HCEC 1CT (cell line): ENCODE measurements around the gene NACC2.

Experiments used
- DNase-seq: peaks from one replicate; pipeline ENCODE4 v3.0.0-alpha.2; 2017

The NACC2 gene

DNA sequence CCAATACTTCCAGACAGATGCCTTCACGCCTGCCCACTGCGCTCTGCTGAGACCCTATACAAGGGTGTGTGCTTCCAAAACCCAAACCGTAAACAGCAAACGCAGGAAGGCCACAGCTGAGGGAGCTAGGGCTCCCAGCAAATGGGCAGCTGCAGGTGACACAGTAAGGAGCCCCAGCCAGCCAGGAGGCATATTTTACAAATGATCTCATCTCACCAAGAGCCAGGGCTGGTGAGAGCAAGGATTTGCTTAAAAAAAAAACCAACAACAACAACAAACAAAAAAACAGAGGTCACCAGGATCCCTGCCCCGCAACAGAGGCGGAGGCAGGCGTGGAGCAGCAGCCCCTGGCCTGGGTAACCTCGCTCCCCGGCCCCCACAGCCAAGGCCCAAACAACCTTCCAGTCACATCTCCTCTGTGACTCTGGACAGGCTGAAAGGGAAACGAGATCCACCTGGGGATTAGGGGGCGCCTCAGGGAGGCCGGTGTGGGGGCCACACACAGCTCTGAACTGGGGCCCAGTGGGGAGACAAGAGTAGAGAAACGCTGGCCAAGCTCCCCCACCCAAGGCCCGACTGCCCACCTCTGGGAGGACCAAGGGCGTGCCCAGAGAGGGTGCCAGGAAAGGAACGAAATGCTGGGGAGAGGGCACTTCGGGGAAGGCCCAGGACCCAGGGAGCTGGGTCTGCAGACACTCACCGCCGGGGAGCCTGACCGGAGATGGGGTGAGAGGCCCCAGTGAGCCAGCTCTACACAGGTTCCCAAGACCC, 3.3 kb downstream of the NACC2 start:
- no peak for DNase-seq

DNA sequence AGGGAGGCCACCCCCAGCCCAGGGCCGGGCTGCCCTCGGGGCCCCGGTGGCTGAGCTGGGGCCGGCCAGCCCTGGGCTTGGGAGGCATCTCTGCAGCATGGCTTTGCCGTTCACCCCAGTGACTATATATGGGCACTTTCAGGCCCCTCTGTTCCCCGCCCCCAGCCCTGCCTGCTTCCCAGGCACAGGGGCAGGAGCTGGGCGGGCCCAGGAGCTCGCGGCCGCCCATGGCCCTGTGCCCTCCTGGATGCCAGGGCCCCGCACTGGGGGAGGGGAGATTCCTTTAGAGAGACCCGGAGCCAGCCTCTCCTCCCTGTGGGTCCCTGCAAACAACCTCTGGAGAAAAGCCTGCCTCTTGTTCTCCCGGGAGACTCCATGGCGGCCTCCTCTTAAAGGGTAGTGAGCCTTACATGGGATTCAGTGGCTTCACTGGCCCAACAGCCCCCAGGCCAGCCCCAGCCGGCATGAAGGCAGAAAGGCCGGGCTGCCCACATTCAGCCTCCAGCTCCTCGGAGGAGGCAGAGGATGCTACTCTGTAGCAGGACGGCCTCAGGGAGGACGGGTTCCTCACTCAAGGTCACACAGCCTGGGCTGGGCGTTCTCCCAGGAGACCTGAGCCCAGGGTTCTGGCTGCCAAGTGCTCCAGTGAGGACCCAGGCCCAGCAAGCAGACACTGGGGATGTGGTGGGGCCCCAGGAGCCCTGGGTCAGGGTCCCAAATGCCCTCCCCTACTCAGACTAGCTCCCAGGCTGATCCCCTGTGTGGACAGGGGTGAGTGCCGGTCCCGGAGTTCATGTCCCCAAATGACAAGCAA, 4.1 kb downstream of the NACC2 start:
- DNase-seq: no peak

DNA sequence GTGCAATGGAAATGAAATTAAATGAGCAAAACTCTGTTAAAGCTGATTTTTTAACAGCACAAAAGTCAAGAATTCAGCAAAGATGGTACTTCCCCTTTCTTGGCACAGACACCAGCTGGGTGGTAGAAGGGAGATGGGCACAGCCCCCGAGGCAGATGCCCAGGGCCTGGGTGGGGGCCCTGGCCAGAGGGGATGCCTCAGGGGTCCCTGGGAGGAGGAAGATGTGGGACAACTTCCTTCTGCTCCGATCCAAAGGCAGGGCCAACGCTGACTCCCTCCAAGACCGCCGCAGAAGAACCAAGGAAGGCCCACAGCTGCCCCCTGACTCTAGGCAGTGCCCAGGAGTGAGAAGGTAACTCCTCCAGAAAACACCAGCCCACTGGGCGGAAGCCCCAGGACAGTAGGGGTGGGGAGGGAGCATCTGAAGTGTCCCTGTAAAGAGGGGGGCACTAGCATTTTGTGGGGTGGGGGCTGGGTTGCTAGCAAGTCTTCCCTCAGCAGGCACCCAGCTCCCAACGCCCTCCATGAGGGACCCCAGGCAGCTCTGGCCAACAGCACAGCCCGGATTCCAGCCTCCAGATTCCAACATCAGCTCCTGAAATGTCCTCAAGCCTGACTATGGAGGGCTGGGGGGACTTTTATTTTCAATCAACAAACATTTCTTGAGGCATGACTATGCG, 4.9 kb downstream of the NACC2 start:
- DNase-seq: no peak

DNA sequence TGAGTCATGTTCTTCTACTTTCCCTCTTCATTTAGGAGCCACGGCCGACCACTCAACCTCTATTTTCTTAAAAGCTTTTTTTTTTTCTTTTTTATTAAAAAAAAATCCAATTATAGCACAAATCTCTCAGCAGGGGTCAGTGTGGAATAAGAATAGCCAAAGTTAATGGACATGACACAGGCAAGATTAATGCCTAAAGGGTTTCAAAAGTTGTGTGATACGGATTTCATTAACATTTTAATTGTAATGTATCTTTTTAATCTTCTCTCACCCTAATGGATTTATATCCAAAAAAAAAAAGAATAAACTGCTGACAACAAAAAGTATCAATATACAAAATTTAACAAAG, 5.4 kb downstream of the NACC2 start:
- peak; percentile 47 for DNase-seq

DNA sequence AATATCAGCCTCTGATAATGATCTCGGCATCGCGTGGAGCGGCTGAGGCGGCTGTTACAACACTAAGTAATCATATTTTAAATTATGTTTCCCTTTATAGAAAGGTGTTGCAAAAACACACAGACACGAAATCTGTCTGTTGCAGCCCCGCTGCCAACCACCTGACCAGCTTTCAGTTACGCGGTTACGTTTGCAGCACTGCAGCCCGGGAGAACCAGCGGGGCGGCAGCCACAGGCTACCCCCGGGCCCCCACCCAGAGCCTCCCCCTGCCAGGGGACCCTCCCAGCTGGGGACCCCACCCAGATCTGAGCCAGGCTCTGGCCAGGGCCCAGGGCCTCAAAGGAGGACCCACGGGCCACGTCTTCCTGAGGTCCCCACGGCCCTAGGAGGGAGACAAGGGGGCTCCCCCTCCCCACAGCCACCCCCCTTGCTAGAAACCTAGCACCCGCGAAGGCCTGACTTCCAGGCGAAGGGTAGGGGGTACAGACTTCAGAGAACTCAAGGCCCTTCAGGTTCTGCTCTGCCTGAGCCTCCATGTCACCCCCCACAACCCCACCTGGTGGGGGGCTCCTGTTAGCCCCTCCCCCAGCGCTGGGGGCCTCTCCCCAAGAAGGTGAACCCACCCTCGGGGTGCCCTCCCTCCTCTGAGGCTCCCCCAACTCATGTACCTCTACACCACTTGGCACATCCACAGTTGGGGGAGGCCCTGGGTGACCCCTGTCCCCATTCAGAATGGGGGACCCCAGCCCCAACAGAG, 6.0 kb downstream of the NACC2 start:
- DNase-seq: no peak

DNA sequence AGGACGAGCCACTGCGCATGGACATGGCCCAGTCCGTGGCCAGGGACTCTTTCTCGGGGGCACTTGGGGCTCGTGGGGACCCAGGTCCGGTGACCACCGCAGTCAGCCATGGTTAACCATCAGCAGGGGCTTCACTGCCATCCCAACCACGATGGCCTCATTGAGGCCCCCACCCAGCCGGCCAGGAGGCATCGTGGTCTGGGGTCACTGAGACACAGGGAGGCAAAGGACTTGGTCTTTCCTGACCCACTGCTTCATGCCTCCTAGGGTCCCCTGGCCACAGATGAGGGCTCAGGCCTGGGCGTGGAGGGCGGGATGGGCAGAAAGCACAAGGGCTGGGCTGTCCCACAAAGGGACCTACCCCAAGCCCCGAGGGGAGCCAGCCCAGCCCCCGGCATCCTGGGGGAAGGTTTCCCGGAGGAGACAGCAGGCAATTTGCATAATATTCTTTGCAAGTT, 6.6 kb downstream of the NACC2 start:
- no peak for DNase-seq

DNA sequence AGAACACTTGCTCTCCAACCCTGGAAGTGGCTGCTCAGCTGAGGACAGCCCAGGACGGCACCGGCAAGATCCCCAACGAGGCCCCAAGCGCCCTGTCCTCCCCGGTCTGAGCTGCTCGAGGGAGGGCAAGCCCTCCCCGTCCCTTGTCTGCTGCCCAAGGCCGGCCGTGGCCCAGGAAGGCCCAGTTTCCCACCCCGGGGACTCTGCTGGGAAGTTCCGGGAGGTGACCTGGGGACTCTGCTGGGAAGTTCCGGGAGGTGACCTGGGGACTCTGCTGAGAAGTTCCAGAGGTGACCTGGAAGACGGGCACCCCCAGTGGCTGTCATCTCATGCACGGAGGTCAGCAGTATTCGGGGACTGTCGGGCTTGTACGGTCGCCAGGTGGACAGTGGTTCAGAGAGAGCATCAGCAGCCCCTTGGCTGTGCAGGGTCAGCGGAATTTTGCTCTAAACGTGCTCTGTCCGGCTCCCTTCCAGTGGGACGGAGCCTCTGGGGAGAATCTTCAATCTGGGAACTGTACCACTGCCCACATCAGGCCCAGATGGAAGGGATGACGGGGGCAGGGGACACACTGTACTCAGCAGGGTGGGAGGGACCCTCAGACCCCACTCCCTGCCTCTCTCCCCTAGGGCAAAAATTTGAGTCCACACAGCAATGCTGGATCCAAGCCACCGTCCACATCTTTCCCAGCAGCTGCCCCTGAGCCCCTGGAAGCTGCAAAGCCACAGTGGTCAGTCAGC, 7.2 kb downstream of the NACC2 start:
- DNase-seq: no peak

DNA sequence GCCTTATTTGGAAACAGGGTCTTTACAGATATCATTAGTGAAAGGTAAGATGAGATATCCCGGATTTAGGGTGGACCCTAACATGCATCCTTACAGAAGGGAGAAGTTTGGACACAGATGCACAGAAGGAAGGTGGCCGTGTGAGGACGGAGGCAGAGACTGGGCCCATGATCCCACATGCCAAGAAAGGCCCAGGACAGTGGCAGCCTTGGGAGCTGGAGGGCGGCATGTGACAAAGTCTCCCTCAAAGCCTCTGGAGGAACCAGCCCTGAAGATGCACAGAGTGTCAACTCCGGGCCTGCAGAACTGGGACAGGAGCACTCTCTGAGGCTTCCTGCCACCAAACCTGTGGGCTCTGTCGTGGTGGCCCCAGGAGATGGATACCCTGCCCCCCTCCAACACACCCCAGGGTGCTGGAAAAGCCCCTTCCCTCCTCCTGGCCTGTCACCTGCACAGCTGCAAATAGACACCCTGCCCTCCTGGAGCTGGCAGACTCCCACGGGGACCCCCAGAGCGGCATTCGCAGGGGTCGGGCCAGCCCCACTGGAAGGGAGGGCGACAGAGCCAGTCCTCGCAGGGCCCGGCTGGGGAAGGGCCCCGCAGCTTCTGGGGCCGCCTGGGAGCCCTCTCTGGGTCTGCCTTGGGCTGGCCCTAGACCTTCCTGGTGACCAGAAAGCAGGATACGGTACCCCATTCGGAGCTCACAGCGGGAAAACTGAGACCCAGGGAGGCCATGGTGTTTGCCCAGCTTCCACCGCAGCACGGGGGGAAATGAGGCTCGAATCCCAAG, 7.9 kb downstream of the NACC2 start:
- no peak for DNase-seq

DNA sequence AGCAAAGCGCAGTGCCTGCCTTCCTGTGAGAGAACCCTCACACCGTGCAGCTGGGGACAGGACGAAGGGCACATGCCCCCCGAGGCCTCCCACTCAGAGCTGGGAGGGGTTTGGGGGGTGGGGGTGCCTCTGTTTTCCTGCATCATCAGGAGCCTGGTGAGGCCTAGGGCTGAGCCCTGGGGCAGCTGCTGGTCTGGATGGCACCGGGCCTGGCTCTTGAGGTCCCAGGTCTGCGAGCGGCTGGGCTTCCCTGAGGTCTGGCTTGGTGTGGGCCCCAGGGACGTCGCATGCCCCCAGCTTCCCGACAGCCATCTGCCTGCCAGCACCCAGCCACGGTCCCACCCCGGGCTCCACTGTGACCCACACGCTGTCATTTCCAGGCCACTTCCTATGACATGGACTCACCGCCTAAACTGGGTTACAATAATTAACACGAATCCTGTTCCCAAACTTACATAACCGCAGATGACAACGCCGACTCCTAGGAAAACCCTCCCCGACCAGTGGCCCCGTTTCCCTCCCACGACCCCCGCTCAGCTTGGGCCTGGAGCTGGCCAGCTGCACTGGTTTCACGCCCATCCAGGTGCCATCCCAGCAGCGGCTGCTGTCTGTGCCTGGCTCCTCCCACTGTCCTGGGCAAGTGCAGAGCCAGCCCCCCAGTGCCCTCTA, 8.7 kb downstream of the NACC2 start:
- DNase-seq: no peak

DNA sequence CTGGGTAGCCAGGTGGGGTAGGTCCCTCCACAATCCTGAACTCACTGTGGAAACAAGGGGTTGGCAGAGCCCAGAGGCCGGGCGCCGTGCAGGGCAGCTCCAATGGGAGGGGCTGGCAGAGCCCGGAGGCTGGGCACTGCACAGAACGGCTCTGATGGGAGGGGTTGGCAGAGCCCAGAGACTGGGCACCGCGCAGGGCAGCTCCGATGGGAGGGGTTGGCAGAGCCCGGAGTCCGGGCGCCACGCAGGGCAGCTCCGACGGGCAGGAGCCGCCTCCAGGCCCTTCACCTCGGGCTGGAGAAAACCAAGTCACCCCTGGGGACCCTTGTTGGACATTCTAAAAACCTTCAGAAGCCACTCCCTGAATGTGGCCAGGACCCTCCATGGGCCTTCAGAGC, 9.3 kb downstream of the NACC2 start:
- DNase-seq: no peak

DNA sequence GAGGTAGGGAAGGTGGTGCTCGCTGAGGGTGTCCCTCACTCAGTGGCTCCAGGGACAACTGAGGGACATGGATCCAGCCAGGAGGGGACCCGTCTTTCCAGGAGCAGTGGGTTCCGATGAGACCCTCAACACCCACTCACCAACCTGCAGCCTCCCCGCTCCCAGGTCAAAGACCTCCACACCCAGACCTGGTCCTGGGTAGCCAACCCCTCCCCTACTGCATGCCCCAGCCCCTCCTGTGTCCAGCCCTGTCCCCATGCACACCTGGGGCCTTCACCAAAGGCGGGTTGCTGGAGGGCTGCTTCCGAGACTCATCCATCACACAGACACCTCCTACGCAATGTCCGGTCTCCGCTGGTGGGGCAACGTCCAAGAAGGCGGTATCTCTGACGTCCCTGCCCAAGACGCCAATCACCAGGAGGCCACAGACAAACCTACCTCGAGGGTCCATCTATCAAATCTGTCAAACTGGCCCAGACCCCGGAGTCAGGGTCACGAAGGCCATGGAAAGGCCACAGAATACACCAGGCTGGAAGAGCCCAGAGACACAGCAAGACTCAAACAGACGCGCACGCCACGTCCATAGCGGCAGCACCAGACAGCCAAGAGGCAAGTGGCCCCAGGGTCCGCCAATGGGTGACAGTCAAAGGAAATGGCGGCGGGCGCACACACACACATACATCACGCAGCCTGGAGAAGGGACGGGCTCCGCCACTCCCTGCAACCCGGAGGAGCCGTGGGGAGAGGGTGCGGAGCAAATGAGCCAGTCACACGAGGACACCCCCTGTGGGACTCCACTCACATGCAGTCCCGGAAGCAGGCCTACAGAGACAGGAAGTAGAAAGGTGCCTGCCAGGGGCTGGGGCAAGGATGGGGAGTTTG, 10.8 kb downstream of the NACC2 start:
- no peak for DNase-seq

DNA sequence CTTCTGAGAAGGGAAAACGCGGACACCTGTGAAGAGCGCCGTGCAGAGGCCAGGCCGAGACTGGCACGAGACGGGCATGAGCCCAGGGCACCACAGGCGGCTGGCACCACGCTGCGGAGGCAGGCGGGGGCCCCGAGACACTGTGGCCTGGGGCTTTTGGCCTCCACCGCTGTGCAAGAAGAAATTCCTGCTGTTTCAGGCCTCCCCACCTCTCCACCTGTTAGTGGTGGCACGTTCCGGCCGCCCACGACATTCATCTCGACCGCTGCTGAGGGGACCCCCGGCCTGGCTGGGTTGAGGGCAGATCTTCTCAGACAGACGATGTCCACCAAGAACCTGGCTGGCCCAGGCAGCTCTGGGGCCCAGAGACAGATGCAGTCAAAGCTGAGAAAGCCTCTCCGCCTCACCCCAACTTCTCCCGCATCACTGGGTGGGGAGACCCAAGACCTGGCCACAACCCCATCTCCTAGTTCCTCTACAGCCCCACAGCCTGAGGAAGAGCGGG, 11.5 kb downstream of the NACC2 start:
- DNase-seq: no peak

DNA sequence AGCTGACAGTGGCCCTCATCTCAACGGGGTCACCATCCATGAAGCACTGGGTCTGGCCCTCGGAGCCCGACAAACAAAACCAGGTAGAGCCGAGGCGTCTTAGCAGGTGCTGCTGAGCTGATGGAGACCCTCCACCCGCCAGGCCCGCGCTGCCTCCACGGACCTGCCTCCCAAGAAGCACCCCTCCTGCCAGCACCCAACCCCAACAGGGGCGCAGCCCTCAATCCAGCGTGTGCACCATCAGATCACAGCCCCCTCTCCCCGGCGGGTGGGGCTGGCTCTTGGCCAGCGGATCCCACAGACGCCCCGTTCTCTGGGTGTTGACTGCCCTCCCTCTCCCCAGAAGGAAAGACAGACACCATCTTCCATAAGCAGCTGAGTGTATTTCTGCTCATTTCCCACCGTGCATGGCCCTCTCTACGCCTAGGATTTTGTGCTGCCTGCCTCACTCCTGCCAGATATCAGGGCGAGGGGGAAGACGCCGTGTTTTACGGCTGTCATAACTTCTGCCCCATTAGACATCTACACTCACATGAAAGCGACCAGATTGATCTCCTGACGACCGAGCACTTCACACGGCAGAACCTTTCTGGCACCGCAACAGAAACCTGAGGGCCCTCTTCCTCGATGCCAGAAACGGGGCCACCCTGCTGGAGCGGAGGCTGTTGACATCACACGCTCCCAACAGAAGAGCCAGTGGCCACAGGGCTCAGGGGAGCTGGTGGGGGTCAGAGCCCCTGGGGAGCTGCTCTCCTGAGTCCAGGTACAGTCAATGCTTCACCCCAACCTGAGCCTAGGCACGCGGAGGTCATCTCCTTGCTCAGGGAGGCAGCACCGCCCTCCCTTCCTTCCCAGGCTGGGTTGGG, 12.4 kb downstream of the NACC2 start:
- DNase-seq: no peak

DNA sequence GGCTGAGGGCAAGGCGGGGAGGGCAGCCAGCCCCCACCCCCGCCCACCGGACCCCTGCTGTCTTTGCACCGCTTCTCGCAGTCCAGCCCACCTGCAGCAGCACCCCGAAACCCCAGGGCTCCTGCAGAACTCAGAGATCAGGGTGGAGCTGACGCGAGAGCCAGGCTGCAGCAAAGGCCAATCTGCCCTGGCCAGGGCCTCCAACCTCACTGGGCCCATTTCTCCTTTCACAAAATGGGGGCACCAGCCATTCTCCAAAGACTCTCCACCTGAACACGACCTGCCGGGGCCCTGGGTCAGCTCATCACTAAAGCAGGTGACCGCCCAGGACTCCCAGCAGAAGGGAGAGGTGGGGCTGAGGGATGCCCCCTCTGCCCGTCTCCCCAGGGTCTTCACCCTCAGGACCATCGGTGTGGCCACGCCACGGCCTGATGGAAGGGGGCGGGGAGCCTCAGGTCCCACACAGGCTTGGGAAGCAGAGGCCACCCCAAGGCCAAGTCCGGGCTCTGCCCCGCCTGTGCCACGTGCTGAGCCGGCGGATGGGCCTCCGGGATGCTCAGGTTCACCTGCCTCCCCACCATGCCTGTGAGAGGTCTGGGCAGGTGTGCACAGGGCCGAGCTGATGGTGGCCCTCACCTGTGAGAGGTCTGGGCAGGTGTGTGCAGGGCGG, 13.1 kb downstream of the NACC2 start:
- no peak for DNase-seq

DNA sequence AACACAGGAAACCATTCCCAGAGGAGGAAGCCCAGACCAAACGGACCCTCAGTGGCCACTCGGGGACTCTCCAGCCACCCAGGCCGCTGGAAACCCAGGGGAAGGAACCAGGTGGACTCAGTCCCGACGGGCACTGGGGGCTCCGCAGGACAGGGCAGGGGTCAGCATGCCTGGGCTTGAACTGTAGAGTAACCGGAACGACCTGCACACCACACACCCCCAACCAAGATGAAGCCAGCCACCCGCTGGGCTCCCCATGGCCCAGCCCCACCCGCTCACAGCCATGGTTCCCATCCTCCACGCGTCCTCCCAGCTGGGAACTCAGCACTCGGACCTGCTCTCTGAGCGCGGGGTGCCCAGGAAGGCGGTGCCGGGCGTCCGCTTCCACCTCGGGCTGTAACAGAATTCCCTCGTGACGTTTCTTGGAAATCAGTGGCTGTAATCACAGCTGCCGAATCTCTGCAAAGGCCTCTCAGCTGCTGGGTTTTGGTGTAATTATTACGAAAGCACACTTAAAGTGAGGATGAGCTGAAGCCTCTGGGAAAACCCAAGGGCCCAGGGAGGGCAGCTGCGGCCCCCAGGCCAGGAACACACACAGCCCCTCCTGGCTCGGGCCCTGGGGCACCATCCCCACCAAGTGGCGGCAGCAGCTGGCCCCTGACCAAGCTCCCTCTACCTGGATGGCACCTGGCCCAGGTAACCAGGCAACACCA, 13.8 kb downstream of the NACC2 start:
- DNase-seq: no peak

DNA sequence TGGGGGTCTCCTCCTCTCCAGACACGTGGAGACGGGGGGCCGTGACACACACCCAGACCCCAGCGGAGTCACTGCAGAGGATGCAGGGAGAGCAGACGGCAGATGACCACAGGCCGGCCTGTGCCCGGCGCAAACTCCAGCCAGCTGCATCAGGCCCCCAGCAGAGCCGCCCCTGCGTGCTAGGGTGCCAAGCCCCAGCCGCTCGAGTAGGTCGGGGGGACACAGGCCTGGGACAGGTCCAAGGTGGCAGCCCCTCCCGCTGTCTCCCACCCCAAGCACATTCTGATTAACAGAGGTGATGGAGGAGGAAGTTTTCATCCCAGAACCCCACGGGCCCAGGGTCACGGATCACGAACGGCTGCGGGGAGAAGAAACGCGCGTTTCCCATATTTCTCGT, 14.4 kb downstream of the NACC2 start:
- no peak for DNase-seq

DNA sequence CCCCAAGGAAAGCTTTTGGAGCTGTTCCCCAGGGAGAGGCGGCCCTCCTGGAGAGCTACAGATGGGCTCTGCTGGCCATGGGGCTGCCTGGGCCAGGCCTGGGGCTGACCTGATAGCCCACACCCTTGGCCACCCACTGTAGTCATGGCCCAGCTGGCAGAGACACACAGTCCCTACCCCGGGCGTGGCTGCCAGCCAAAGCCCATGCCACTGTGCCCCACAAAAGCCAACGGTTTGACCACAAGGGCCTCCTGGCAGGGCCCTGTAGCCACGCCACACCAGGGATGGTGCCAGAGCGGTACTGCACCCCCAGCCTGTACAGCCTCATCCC, 15.2 kb downstream of the NACC2 start:
- no peak for DNase-seq
